GM12891 (cell line): ENCODE results near the gene PRKN.

Experiments
- PAX5 ChIP-seq: IDR thresholded peaks from 2 replicates; pipeline ENCODE4 v1.6.1; 2011; ENCODE audit warnings: low read length, moderate library complexity, mild to moderate bottlenecking; ENCODE audit not compliant: insufficient read depth, severe bottlenecking
- POLR2A ChIP-seq: IDR thresholded peaks from 2 replicates; pipeline ENCODE4 v1.6.1; 2011; ENCODE audit warnings: low read depth, low read length, control low read depth
- POLR2AphosphoS5 ChIP-seq: IDR thresholded peaks from 2 replicates; pipeline ENCODE4 v1.6.1; 2011; ENCODE audit warnings: low read depth, low read length, control low read depth
- TAF1 ChIP-seq: IDR thresholded peaks from 2 replicates; pipeline ENCODE4 v1.6.1; 2011; ENCODE audit warnings: low read depth, low read length, control low read depth

- no peak for TF ChIP-seq PAX5
- TF ChIP-seq POLR2AphosphoS5, result no peak
- no peak for TF ChIP-seq POLR2A
- TF ChIP-seq TAF1, result no peak
Measured at GRCh38 chr6:162674452-162674851, 53.1 kb downstream of the PRKN start.
